Measurements from ENCODE around the gene LIPJ. TPM values are rescaled to one million over a fixed set of nuclear protein-coding genes. Genes with fewer than 3 reads are reported as not detected.

Gene LIPJ
- total and polyA plus RNA-seq, 2 of the 13 experiments (the other 11 are each of a cell fraction or from before 2014, with no cell fraction given), result not detected

DNA sequence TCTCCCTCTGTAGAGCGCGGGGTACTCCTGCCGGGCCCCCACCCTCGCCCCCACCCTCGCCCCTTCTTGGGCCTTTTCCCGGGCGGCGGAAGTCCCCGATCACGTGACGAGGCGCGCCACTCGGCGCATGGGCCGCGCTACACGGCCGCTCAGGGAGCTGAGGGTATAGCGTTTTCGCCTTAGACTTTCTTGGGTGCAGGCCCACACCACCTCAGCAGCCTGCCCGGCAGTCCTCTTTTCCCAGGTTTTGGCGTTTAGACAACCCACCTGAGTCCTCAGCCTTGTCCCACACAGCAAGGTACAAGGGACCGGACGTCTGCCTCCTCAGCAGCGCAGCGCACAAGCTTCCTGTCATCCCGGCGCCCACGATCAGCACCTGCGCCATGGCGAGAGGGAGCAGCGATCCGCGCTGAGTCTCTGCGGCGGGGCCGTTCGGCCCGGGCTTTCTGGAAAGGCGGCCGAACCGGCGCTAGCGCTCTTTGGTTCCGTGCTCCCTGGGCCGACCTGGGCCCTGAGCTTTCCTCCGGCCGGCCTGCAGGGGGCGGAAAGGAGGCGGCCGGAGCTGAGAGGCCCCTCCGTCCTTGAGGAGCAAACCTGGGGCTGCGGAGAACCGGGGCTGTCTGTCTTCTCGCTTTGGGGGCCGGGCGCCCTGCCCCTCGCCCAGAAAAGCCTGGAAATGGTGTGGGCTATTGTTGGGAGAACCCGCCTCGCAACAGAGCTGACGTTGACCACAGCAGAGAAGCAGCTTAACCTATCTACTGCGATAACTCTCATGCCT is 3.6 kb upstream of the LIPJ start, which contains the start of gene RNLS (continued):
- TF ChIP-seq, protein P1, sequence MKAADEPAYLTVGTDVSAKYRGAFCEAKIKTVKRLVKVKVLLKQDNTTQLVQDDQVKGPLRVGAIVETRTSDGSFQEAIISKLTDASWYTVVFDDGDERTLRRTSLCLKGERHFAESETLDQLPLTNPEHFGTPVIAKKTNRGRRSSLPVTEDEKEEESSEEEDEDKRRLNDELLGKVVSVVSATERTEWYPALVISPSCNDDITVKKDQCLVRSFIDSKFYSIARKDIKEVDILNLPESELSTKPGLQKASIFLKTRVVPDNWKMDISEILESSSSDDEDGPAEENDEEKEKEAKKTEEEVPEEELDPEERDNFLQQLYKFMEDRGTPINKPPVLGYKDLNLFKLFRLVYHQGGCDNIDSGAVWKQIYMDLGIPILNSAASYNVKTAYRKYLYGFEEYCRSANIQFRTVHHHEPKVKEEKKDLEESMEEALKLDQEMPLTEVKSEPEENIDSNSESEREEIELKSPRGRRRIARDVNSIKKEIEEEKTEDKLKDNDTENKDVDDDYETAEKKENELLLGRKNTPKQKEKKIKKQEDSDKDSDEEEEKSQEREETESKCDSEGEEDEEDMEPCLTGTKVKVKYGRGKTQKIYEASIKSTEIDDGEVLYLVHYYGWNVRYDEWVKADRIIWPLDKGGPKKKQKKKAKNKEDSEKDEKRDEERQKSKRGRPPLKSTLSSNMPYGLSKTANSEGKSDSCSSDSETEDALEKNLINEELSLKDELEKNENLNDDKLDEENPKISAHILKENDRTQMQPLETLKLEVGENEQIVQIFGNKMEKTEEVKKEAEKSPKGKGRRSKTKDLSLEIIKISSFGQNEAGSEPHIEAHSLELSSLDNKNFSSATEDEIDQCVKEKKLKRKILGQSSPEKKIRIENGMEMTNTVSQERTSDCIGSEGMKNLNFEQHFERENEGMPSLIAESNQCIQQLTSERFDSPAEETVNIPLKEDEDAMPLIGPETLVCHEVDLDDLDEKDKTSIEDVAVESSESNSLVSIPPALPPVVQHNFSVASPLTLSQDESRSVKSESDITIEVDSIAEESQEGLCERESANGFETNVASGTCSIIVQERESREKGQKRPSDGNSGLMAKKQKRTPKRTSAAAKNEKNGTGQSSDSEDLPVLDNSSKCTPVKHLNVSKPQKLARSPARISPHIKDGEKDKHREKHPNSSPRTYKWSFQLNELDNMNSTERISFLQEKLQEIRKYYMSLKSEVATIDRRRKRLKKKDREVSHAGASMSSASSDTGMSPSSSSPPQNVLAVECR (CRISPR knock-in tag; IDR thresholded peaks at IDR 0.05; ENCODE audit: borderline replicate concordance), result no peak
- no peak for TF ChIP-seq NR3C1 (CRISPR knock-in tag; IDR thresholded peaks at IDR 0.05)
- TF ChIP-seq, protein P2, sequence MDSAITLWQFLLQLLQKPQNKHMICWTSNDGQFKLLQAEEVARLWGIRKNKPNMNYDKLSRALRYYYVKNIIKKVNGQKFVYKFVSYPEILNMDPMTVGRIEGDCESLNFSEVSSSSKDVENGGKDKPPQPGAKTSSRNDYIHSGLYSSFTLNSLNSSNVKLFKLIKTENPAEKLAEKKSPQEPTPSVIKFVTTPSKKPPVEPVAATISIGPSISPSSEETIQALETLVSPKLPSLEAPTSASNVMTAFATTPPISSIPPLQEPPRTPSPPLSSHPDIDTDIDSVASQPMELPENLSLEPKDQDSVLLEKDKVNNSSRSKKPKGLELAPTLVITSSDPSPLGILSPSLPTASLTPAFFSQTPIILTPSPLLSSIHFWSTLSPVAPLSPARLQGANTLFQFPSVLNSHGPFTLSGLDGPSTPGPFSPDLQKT (CRISPR knock-in tag; IDR thresholded peaks at IDR 0.05; ENCODE audit: borderline replicate concordance), result no peak
- no peak for TF ChIP-seq PATZ1 (CRISPR knock-in tag; IDR thresholded peaks at IDR 0.05)
- no peak for TF ChIP-seq BRD4 (CRISPR knock-in tag; IDR thresholded peaks at IDR 0.05)
- TF ChIP-seq, protein P3, sequence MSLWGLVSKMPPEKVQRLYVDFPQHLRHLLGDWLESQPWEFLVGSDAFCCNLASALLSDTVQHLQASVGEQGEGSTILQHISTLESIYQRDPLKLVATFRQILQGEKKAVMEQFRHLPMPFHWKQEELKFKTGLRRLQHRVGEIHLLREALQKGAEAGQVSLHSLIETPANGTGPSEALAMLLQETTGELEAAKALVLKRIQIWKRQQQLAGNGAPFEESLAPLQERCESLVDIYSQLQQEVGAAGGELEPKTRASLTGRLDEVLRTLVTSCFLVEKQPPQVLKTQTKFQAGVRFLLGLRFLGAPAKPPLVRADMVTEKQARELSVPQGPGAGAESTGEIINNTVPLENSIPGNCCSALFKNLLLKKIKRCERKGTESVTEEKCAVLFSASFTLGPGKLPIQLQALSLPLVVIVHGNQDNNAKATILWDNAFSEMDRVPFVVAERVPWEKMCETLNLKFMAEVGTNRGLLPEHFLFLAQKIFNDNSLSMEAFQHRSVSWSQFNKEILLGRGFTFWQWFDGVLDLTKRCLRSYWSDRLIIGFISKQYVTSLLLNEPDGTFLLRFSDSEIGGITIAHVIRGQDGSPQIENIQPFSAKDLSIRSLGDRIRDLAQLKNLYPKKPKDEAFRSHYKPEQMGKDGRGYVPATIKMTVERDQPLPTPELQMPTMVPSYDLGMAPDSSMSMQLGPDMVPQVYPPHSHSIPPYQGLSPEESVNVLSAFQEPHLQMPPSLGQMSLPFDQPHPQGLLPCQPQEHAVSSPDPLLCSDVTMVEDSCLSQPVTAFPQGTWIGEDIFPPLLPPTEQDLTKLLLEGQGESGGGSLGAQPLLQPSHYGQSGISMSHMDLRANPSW (CRISPR knock-in tag; IDR thresholded peaks at IDR 0.05; ENCODE audit: borderline replicate concordance), result no peak
- no peak for TF ChIP-seq RFX5 (IDR thresholded peaks at IDR 0.05; ENCODE audit: low read depth, low read length)
- no peak for TF ChIP-seq SSRP1 (CRISPR knock-in tag; IDR thresholded peaks at IDR 0.05)
- TF ChIP-seq, protein P4, sequence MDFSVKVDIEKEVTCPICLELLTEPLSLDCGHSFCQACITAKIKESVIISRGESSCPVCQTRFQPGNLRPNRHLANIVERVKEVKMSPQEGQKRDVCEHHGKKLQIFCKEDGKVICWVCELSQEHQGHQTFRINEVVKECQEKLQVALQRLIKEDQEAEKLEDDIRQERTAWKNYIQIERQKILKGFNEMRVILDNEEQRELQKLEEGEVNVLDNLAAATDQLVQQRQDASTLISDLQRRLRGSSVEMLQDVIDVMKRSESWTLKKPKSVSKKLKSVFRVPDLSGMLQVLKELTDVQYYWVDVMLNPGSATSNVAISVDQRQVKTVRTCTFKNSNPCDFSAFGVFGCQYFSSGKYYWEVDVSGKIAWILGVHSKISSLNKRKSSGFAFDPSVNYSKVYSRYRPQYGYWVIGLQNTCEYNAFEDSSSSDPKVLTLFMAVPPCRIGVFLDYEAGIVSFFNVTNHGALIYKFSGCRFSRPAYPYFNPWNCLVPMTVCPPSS (IDR thresholded peaks at IDR 0.05), result no peak
- no peak for TF ChIP-seq HMGA1 (CRISPR knock-in tag; conservative IDR thresholded peaks at IDR 0.05)
- no peak for TF ChIP-seq FIP1L1 (IDR thresholded peaks at IDR 0.05; ENCODE audit: borderline replicate concordance, insufficient read depth, low read depth, low read length)
- peak; percentile 47 for TF ChIP-seq ZNF883 (CRISPR knock-in tag; IDR thresholded peaks at IDR 0.05; ENCODE audit: not compliant biosample characterization)
- no peak for TF ChIP-seq TRIM24 (CRISPR knock-in tag; IDR thresholded peaks at IDR 0.05)
- no peak for TF ChIP-seq ZNF446 (CRISPR knock-in tag; IDR thresholded peaks at IDR 0.05)
- TF ChIP-seq HNRNPL (IDR thresholded peaks at IDR 0.05; ENCODE audit: low read depth, low read length), result no peak
- TF ChIP-seq MLLT10 (CRISPR knock-in tag; IDR thresholded peaks at IDR 0.05), result no peak
- no peak for TF ChIP-seq TAF1 (CRISPR knock-in tag; IDR thresholded peaks at IDR 0.05)
- no peak for TF ChIP-seq ZFP36L2 (CRISPR knock-in tag; IDR thresholded peaks at IDR 0.05)
- no peak for TF ChIP-seq MTF1 (CRISPR knock-in tag; IDR thresholded peaks at IDR 0.05)
